ENCODE data around the gene CRYL1. TPM values are rescaled to one million over a fixed set of nuclear protein-coding genes. Genes with fewer than 3 reads are reported as not detected.

Gene CRYL1
- total and polyA plus RNA-seq, 2 experiments from 2014 or later = 11.3 to 16.1 TPM

- Histone ChIP-seq H2AFZ (no peak overlapping the region), H3K27ac (no peak overlapping the region), H3K4me2 (ENCODE audit: unreplicated experiment) (no peak overlapping the region), H3K4me1 (ENCODE audit: insufficient read depth) (no peaks in the 10 kb centered on the region), H3K9me3 (ENCODE audit: low read depth) (no peaks in the 10 kb centered on the region), H3K36me3 (ENCODE audit: low read depth) (no peaks in the 10 kb centered on the region), H3K27me3 (replicated peaks; ENCODE audit: insufficient read depth) (no peaks in the 10 kb centered on the region), H3K79me2 (ENCODE audit: insufficient read depth) (no peaks in the 10 kb centered on the region), H3K4me3 (no peak overlapping the region), H4K20me1 (ENCODE audit: insufficient read depth) (no peaks in the 10 kb centered on the region), H3K9me2 (ENCODE audit: insufficient read depth) (0 out of 2 replicates have a peak, but pooled peaks cover 3% of the 10 kb centered on the region), H3K9ac (no peak overlapping the region), H3F3A (ENCODE audit: insufficient read depth) (no peaks in the 10 kb centered on the region)
- in situ Hi-C loops (cut with MboI) = no loop called here
- WGBS, 2 experiments (ENCODE audit: low coverage in 1 of 2, low lambda C conversion rate in 2 of 2, missing lambda C conversion rate in 2 of 2) = 77 to 95% methylated on average over 1 of the region's 1 CpG
- no peak for DNase-seq
- TF ChIP-seq EZH2 (IDR thresholded peaks at IDR 0.05; ENCODE audit: insufficient read depth, poor library complexity, severe bottlenecking) (no peak), EZH2phosphoT487 (IDR thresholded peaks at IDR 0.05; ENCODE audit: insufficient read depth, low read depth) (no peak)
Observed at GRCh38 chr13:20448470-20448869, 77.2 kb downstream of the CRYL1 start.

DNA sequence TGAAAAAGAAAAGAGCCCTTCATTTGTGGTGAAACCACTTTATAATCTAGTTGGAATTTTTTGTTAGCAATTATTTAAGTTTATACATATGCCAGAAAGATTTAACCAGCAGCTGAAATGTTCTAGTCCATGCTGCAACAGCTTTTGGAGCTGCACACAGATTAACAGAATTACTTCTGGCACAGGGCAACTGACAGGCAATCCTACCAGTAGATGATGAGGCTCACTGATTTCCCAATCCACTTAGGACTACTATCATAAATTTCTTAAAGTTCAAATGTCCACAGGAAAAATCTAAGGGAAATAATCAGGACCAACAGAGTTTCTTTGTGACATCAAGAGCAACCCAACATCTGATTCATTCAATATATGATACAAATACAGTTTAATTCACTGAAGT lies 78.8 kb downstream of the CRYL1 start:
- H4K20me1 ChIP-seq (ENCODE audit: insufficient read depth) = no peaks in the 10 kb centered on the region
- no peak overlapping the region for H2AFZ ChIP-seq
- no peak for TF ChIP-seq EZH2 (IDR thresholded peaks at IDR 0.05; ENCODE audit: insufficient read depth, poor library complexity, severe bottlenecking)
- no peak for TF ChIP-seq EZH2phosphoT487 (IDR thresholded peaks at IDR 0.05; ENCODE audit: insufficient read depth, low read depth)
- H3K4me2 ChIP-seq (ENCODE audit: unreplicated experiment) = no peak overlapping the region
- H3K27ac ChIP-seq = no peak overlapping the region
- H3F3A ChIP-seq (ENCODE audit: insufficient read depth) = peaks cover 9% of the 10 kb centered on the region; the same call in 1 of the 2 replicates
- H3K9me2 ChIP-seq (ENCODE audit: insufficient read depth) = no peaks in the 10 kb centered on the region
- in situ Hi-C loops (cut with MboI) = no loop called here
- H3K4me1 ChIP-seq (ENCODE audit: insufficient read depth) = peaks cover 3% of the 10 kb centered on the region
- no peaks in the 10 kb centered on the region for H3K79me2 ChIP-seq (ENCODE audit: insufficient read depth)
- H3K9ac ChIP-seq = no peak overlapping the region
- no peaks in the 10 kb centered on the region for H3K9me3 ChIP-seq (ENCODE audit: low read depth)
- no peaks in the 10 kb centered on the region for H3K27me3 ChIP-seq (replicated peaks; ENCODE audit: insufficient read depth)
- DNase-seq = peak; percentile 26
- no peak overlapping the region for H3K4me3 ChIP-seq
- H3K36me3 ChIP-seq (ENCODE audit: low read depth) = no peaks in the 10 kb centered on the region

DNA sequence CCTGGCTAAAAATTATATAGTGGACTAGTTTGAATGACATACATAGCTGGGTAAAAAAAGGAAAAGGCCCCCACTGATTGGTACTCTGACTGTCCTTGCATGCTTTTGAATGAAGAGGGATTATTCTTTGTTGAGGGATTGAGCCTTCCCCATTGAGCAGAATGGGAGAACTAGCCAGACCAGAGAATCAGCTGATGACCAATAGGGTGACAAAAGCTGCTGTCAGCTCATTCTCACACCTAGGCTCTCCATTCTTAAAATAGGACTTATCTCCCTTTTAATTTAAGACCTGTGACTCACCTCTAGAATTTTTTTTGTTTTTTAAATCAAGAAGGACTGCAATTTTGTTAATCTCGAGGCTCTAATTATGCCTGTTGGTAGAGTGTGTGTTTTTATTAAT lies 79.3 kb downstream of the CRYL1 start:
- no peaks in the 10 kb centered on the region for H3K36me3 ChIP-seq (ENCODE audit: low read depth)
- peaks cover 8% of the 10 kb centered on the region for H3K4me1 ChIP-seq (ENCODE audit: insufficient read depth)
- no peaks in the 10 kb centered on the region for H3K9me2 ChIP-seq (ENCODE audit: insufficient read depth)
- H3K9me3 ChIP-seq (ENCODE audit: low read depth) = no peaks in the 10 kb centered on the region
- no peak overlapping the region for H3K27ac ChIP-seq
- H3K9ac ChIP-seq = no peak overlapping the region
- TF ChIP-seq EZH2phosphoT487 (IDR thresholded peaks at IDR 0.05; ENCODE audit: insufficient read depth, low read depth) (no peak), EZH2 (IDR thresholded peaks at IDR 0.05; ENCODE audit: insufficient read depth, poor library complexity, severe bottlenecking) (no peak)
- H3K27me3 ChIP-seq (replicated peaks; ENCODE audit: insufficient read depth) = no peaks in the 10 kb centered on the region
- H3K4me2 ChIP-seq (ENCODE audit: unreplicated experiment) = no peak overlapping the region
- DNase-seq = no peak
- no peak overlapping the region for H3K4me3 ChIP-seq
- H4K20me1 ChIP-seq (ENCODE audit: insufficient read depth) = no peaks in the 10 kb centered on the region
- WGBS, 2 experiments (ENCODE audit: low coverage in 1 of 2, low lambda C conversion rate in 2 of 2, missing lambda C conversion rate in 2 of 2) = 73 to 83% methylated on average over 1 of the region's 1 CpG
- H2AFZ ChIP-seq = no peak overlapping the region
- H3F3A ChIP-seq (ENCODE audit: insufficient read depth) = peaks cover 12% of the 10 kb centered on the region; the same call in 1 of the 2 replicates
- in situ Hi-C loops (cut with MboI) = no loop called here
- no peaks in the 10 kb centered on the region for H3K79me2 ChIP-seq (ENCODE audit: insufficient read depth)

GRCh38 chr13:20442798-20443381 lies 82.8 kb downstream of the CRYL1 start:
- WGBS, 2 experiments (ENCODE audit: low coverage in 1 of 2, low lambda C conversion rate in 2 of 2, missing lambda C conversion rate in 2 of 2) = 70 to 74% methylated on average over 2 of the region's 2 CpGs
- TF ChIP-seq EZH2phosphoT487 (IDR thresholded peaks at IDR 0.05; ENCODE audit: insufficient read depth, low read depth) (no peak), EZH2 (IDR thresholded peaks at IDR 0.05; ENCODE audit: insufficient read depth, poor library complexity, severe bottlenecking) (no peak)
- H3K79me2 ChIP-seq (ENCODE audit: insufficient read depth) = no peaks in the 10 kb centered on the region
- H3K9me2 ChIP-seq (ENCODE audit: insufficient read depth) = no peaks in the 10 kb centered on the region
- no peak for DNase-seq
- no peak overlapping the region for H3K27ac ChIP-seq
- peaks cover 14% of the 10 kb centered on the region for H3K4me1 ChIP-seq (ENCODE audit: insufficient read depth)
- H4K20me1 ChIP-seq (ENCODE audit: insufficient read depth) = no peaks in the 10 kb centered on the region
- H3K9me3 ChIP-seq (ENCODE audit: low read depth) = no peaks in the 10 kb centered on the region
- no peak overlapping the region for H2AFZ ChIP-seq
- in situ Hi-C loops (cut with MboI) = no loop called here
- H3K4me2 ChIP-seq (ENCODE audit: unreplicated experiment) = no peak overlapping the region
- peaks cover 12% of the 10 kb centered on the region; the same call in 1 of the 2 replicates for H3F3A ChIP-seq (ENCODE audit: insufficient read depth)
- no peak overlapping the region for H3K9ac ChIP-seq
- H3K27me3 ChIP-seq (replicated peaks; ENCODE audit: insufficient read depth) = no peaks in the 10 kb centered on the region
- no peaks in the 10 kb centered on the region for H3K36me3 ChIP-seq (ENCODE audit: low read depth)
- no peak overlapping the region for H3K4me3 ChIP-seq

GRCh38 chr13:20442375-20442774 lies 83.3 kb downstream of the CRYL1 start:
- no peaks in the 10 kb centered on the region for H3K9me3 ChIP-seq (ENCODE audit: low read depth)
- TF ChIP-seq EZH2 (IDR thresholded peaks at IDR 0.05; ENCODE audit: insufficient read depth, poor library complexity, severe bottlenecking) (no peak), EZH2phosphoT487 (IDR thresholded peaks at IDR 0.05; ENCODE audit: insufficient read depth, low read depth) (no peak)
- no peaks in the 10 kb centered on the region for H3K27me3 ChIP-seq (replicated peaks; ENCODE audit: insufficient read depth)
- no peak overlapping the region for H3K4me3 ChIP-seq
- no peak overlapping the region for H2AFZ ChIP-seq
- in situ Hi-C loops (cut with MboI) = no loop called here
- no peaks in the 10 kb centered on the region for H3K79me2 ChIP-seq (ENCODE audit: insufficient read depth)
- H4K20me1 ChIP-seq (ENCODE audit: insufficient read depth) = no peaks in the 10 kb centered on the region
- H3K27ac ChIP-seq = no peak overlapping the region
- no peaks in the 10 kb centered on the region for H3K9me2 ChIP-seq (ENCODE audit: insufficient read depth)
- H3F3A ChIP-seq (ENCODE audit: insufficient read depth) = peaks cover 12% of the 10 kb centered on the region; the same call in 1 of the 2 replicates
- no peak for DNase-seq
- H3K9ac ChIP-seq = no peak overlapping the region
- no peak overlapping the region for H3K4me2 ChIP-seq (ENCODE audit: unreplicated experiment)
- H3K4me1 ChIP-seq (ENCODE audit: insufficient read depth) = peaks cover 14% of the 10 kb centered on the region
- H3K36me3 ChIP-seq (ENCODE audit: low read depth) = no peaks in the 10 kb centered on the region

Data from GM23248 (cell line).